Endothelial cell of umbilical vein (primary cell): ENCODE results near the gene KIDINS220. TPM values are rescaled to one million over a fixed set of nuclear protein-coding genes. Genes with fewer than 3 reads are reported as not detected.

ENCODE experiments used
- BruUV-seq: library from RNA; stranded (reverse); fragments of 400-500 nt; replicated peaks from 2 replicates; lab custom pipeline; 2021; lab: Mats Ljungman, UMichigan
- CTCF ChIA-PET: fragments of 300-600, 350-600 bp; sonication (Branson Sonifier 250); formaldehyde crosslinking; loops from one replicate; lab custom pipeline; 2021; ENCODE audit warnings: antibody characterized with exemption, inconsistent platforms; lab: Charles Lee
- POLR2A ChIA-PET: fragments of 300-600, 350-600 bp; sonication (Branson Sonifier 250); formaldehyde crosslinking; loops from one replicate; lab custom pipeline; 2021; ENCODE audit warnings: antibody characterized with exemption, inconsistent platforms; lab: Charles Lee
- DNase-seq: peaks from one replicate; pipeline ENCODE4 v3.0.0-alpha.2; 2011; ENCODE audit warnings: low read depth, low spot score
- FAIRE-seq: peaks from 2 replicates; lab custom pipeline; 2011; peaks lifted over from hg19 to GRCh38; lab: Jason Lieb, UNC
- H2AFZ ChIP-seq: 2 replicates; pipeline ENCODE4 v1.6.0; 2012; ENCODE audit warnings: low read depth, low read length, control low read depth, inconsistent platforms
- H3K27ac ChIP-seq: 2 replicates; pipeline ENCODE4 v1.5.1; 2011; ENCODE audit warnings: low read depth, mild to moderate bottlenecking, control low read depth, low read length, moderate library complexity; ENCODE audit not compliant: insufficient read depth
- H3K27me3 ChIP-seq, 2 experiments: 2 replicates each; pipeline versions ENCODE4 v1.6.0 to v1.6.1; 2011; ENCODE audit warnings: low read length in 2 of 2, mixed read lengths in 1 of 2; ENCODE audit not compliant: control insufficient read depth in 2 of 2, insufficient read depth in 2 of 2
- H3K36me3 ChIP-seq, 2 experiments: 2 replicates in 1 of 2; 3 replicates in 1 of 2; pipeline ENCODE4 v1.5.1; 2011; ENCODE audit warnings: low read length in 2 of 2, mild to moderate bottlenecking in 1 of 2, moderate library complexity in 1 of 2; ENCODE audit not compliant: control insufficient read depth in 2 of 2, insufficient read depth in 2 of 2; ENCODE audit errors: extremely low read depth in 1 of 2
- H3K4me1 ChIP-seq: 3 replicates; pipeline ENCODE4 v1.5.1; 2011; ENCODE audit warnings: mild to moderate bottlenecking, low read length; ENCODE audit not compliant: control insufficient read depth, insufficient read depth; ENCODE audit errors: extremely low read depth
- H3K4me2 ChIP-seq: 2 replicates; pipeline ENCODE4 v1.6.1; 2011; ENCODE audit warnings: low read length, control low read depth, mixed read lengths; ENCODE audit not compliant: insufficient read depth
- H3K4me3 ChIP-seq, 3 experiments: fragments of 200-600 bp in 1 of 3; sonication (generic), shearing (Covaris generic) in 1 of 3; replicated peaks in 1 of 3; 2 replicates each; pipeline ENCODE4 v1.5.1; 2011 to 2016; ENCODE audit warnings: control low read depth in 3 of 3, low read length in 3 of 3, mild to moderate bottlenecking in 2 of 3, inconsistent platforms in 1 of 3, low read depth in 1 of 3, moderate library complexity in 1 of 3; ENCODE audit not compliant: insufficient read depth in 1 of 3
- H3K79me2 ChIP-seq: 2 replicates; pipeline ENCODE4 v1.6.0; 2012; ENCODE audit warnings: low read length, inconsistent platforms; ENCODE audit not compliant: control insufficient read depth, insufficient read depth
- H3K9ac ChIP-seq: replicated peaks from 2 replicates; pipeline ENCODE3; 2011; ENCODE audit warnings: low read length, control low read depth; ENCODE audit not compliant: insufficient read depth; ENCODE audit errors: extremely low read depth
- H3K9me1 ChIP-seq: replicated peaks from 3 replicates; pipeline ENCODE4 v1.6.0; 2011; ENCODE audit warnings: mild to moderate bottlenecking, low read length; ENCODE audit not compliant: control insufficient read depth, insufficient read depth; ENCODE audit errors: extremely low read depth
- H3K9me3 ChIP-seq: replicated peaks from 2 replicates; pipeline ENCODE4 v1.5.1; 2012; ENCODE audit warnings: low read length, inconsistent platforms; ENCODE audit not compliant: control insufficient read depth, insufficient read depth
- H4K20me1 ChIP-seq: replicated peaks from 2 replicates; pipeline ENCODE3; 2011; ENCODE audit warnings: mild to moderate bottlenecking, low read length; ENCODE audit not compliant: control insufficient read depth, insufficient read depth; ENCODE audit errors: extremely low read depth
- EZH2 ChIP-seq: IDR thresholded peaks from 2 replicates; pipeline ENCODE4 v1.6.1; 2012; ENCODE audit warnings: borderline replicate concordance, low read depth, mild to moderate bottlenecking, moderate library complexity, low read length, inconsistent platforms; ENCODE audit not compliant: severe bottlenecking
- JUN ChIP-seq: IDR thresholded peaks from 2 replicates; pipeline ENCODE4 v1.6.1; 2011; ENCODE audit warnings: borderline replicate concordance, low read depth; ENCODE audit not compliant: insufficient read length, insufficient read depth
- MYC ChIP-seq: IDR thresholded peaks from one replicate; pipeline ENCODE4 v1.6.1; 2011; ENCODE audit warnings: mild to moderate bottlenecking, low read depth, low read length
- POLR2A ChIP-seq: IDR thresholded peaks from 2 replicates; pipeline ENCODE4 v1.6.1; 2012; ENCODE audit warnings: low read depth, mild to moderate bottlenecking, control low read depth, low read length
- POLR2AphosphoS5 ChIP-seq: IDR thresholded peaks from 2 replicates; pipeline ENCODE4 v1.6.1; 2012; ENCODE audit warnings: low read depth, mild to moderate bottlenecking, control low read depth, low read length, moderate library complexity; ENCODE audit not compliant: insufficient read depth
- dilution Hi-C: fragments of 300-500 bp; cut with MboI; formaldehyde crosslinking; loops from one replicate; pipeline ENCODE4 v1.15.0; 2019; ENCODE audit warnings: low sequenced_read_pairs; ENCODE audit not compliant: extremely low pct_ligation_motif_present
- intact Hi-C: fragments of 100-400 bp; cut with micrococcal nuclease; formaldehyde crosslinking; loops from one replicate; pipeline ENCODE4 v1.10.0; 2022
- polyA plus RNA-seq, 4 experiments: library from polyadenylated mRNA; depleted of rRNA in 3 of 4; stranded (reverse) in 3 of 4; unstranded in 1 of 4; fragments of >200 nt; gene quantifications; 2 replicates each; pipeline versions ENCODE4 v1.2.1 to v1.2.3, GENCODE V29; 2011 to 2012; ENCODE audit warnings: missing spikeins in 1 of 4
- total RNA-seq: library from RNA; stranded (reverse); gene quantifications from 2 replicates; pipeline ENCODE4 v1.2.3, GENCODE V29; 2021
- TF ChIP-seq, protein P1 (sequence below): IDR thresholded peaks from 2 replicates; pipeline ENCODE4 v1.6.1; 2011; ENCODE audit not compliant: insufficient read depth, insufficient read length
- TF ChIP-seq, protein P2 (sequence below), 2 donors: IDR thresholded peaks; 1 replicate in 1 of 2; 2 replicates in 1 of 2; pipeline ENCODE4 v1.5.1; 2011; ENCODE audit warnings: low read length in 2 of 2, mild to moderate bottlenecking in 2 of 2, moderate library complexity in 2 of 2, control low read depth in 1 of 2, inconsistent platforms in 1 of 2, low read depth in 1 of 2; ENCODE audit not compliant: insufficient read depth in 1 of 2; ENCODE audit errors: extremely low read depth in 1 of 2

Gene KIDINS220
- total and polyA plus RNA-seq, 2 donors (not counting 3 experiments of a cell fraction or from before 2014, with no cell fraction given), result 33.9 to 41.3 TPM

DNA sequence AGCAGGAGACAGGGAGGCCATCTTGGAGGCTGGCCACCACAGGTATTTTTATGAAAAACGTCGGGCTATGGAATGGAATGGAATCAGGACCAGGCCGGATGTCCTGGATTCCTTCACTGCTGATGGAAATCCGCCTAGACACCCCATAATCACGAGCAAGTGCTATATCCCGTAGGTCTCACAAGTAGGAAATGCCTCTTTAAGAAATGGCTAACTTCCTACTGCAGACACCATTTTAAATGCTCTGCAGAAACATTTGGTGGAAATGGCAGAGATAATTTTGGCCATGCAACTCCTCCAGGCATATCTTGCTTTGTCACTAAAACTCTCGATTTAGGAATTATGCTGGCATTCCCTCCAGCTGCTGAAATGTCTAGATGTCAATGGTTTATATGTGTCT lies 137.6 kb downstream of the KIDINS220 start:
- Histone ChIP-seq H3K27me3 (no peaks in the 10 kb centered on the region), H3K79me2 (no peaks in the 10 kb centered on the region), H3K27ac (no peak overlapping the region), H3K9ac (no peak overlapping the region), H3K9me1 (no peaks in the 10 kb centered on the region), H3K4me3 (no peak overlapping the region), H2AFZ (no peak overlapping the region), H3K36me3 (no peaks in the 10 kb centered on the region), H3K9me3 (no peaks in the 10 kb centered on the region), H4K20me1 (no peaks in the 10 kb centered on the region), H3K4me1 (no peaks in the 10 kb centered on the region), H3K4me2 (no peak overlapping the region)
- DNase-seq (no peak), FAIRE-seq (no peak)
- ChIA-PET POLR2A (no interaction called here), CTCF (no interaction called here)
- BruUV-seq, result no TSS peak
- TF ChIP-seq, protein P1, sequence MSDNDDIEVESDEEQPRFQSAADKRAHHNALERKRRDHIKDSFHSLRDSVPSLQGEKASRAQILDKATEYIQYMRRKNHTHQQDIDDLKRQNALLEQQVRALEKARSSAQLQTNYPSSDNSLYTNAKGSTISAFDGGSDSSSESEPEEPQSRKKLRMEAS, result no peak
- TF ChIP-seq EZH2, result no peak
- no peak for TF ChIP-seq POLR2A
- no peak for TF ChIP-seq MYC
- TF ChIP-seq, protein P2, sequence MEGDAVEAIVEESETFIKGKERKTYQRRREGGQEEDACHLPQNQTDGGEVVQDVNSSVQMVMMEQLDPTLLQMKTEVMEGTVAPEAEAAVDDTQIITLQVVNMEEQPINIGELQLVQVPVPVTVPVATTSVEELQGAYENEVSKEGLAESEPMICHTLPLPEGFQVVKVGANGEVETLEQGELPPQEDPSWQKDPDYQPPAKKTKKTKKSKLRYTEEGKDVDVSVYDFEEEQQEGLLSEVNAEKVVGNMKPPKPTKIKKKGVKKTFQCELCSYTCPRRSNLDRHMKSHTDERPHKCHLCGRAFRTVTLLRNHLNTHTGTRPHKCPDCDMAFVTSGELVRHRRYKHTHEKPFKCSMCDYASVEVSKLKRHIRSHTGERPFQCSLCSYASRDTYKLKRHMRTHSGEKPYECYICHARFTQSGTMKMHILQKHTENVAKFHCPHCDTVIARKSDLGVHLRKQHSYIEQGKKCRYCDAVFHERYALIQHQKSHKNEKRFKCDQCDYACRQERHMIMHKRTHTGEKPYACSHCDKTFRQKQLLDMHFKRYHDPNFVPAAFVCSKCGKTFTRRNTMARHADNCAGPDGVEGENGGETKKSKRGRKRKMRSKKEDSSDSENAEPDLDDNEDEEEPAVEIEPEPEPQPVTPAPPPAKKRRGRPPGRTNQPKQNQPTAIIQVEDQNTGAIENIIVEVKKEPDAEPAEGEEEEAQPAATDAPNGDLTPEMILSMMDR (IDR thresholded peaks at IDR 0.05; ENCODE audit: extremely low read depth in 1 of 2, insufficient read depth in 1 of 2, low read depth in 1 of 2, low read length in 2 of 2), result no peak
- no peak for TF ChIP-seq POLR2AphosphoS5
- no peak for TF ChIP-seq JUN
- intact Hi-C loops (no loop called here), dilution Hi-C loops (no loop called here)
